ENCODE measurements around the gene NLRP13. TPM values are rescaled to one million over a fixed set of nuclear protein-coding genes. Genes with fewer than 3 reads are reported as not detected.

Gene NLRP13
- total RNA-seq, 2 donors from 2014 or later = not detected

- Histone ChIP-seq H3K27me3 (replicated peaks; ENCODE audit: insufficient read depth) (no peaks in the 10 kb centered on the region), H3K27ac (no peak overlapping the region), H3K9me3 (no peaks in the 10 kb centered on the region), H3K4me1 (ENCODE audit: control insufficient read depth in 1 of 2, low read depth in 2 of 2) (no peaks in the 10 kb centered on the region), H3K36me3 (no peaks in the 10 kb centered on the region), H3K4me3 (no peak overlapping the region)
- DNase-seq (ENCODE audit: low spot score) (no peak), ATAC-seq (ENCODE audit: insufficient number of reproducible peaks, low FRiP score, low read depth) (no peak)
- TF ChIP-seq CTCF (IDR thresholded peaks at IDR 0.05) = no peak
Measured at GRCh38 chr19:55857149-55857548, 75.0 kb downstream of the NLRP13 start.

GRCh38 chr19:55855160-55855559 lies 77.0 kb downstream of the NLRP13 start:
- H3K4me1 ChIP-seq (ENCODE audit: control insufficient read depth in 1 of 2, low read depth in 2 of 2) = no peaks in the 10 kb centered on the region
- ATAC-seq (ENCODE audit: insufficient number of reproducible peaks, low FRiP score, low read depth) (no peak), DNase-seq (ENCODE audit: low spot score) (no peak)
- no peak overlapping the region for H3K27ac ChIP-seq
- no peak overlapping the region for H3K4me3 ChIP-seq
- H3K36me3 ChIP-seq = no peaks in the 10 kb centered on the region
- no peaks in the 10 kb centered on the region for H3K9me3 ChIP-seq
- no peaks in the 10 kb centered on the region for H3K27me3 ChIP-seq (replicated peaks; ENCODE audit: insufficient read depth)
- no peak for TF ChIP-seq CTCF (IDR thresholded peaks at IDR 0.05)

Other genes with a start within 250 kb of the NLRP13 start
- gene NLRP9, start 193.9 kb downstream of the NLRP13 start, total RNA-seq = not detected
- not detected for gene RFPL4A, start 173.2 kb downstream of the NLRP13 start, total RNA-seq
- gene RFPL4AL1, start 163.2 kb downstream of the NLRP13 start, total RNA-seq = not detected
- not detected for gene NLRP11, start 100.3 kb downstream of the NLRP13 start, total RNA-seq
- not detected for gene NLRP4, start 95.8 kb downstream of the NLRP13 start, total RNA-seq
- gene NLRP8, start 15.5 kb upstream of the NLRP13 start, total RNA-seq = not detected
- not detected for gene NLRP5, start 54.4 kb upstream of the NLRP13 start, total RNA-seq
- 10 to 100 TPM; 13.4 to 18.7 TPM for gene ZNF787, start 189.0 kb upstream of the NLRP13 start, total RNA-seq
- gene ZNF444, start 209.0 kb upstream of the NLRP13 start, total RNA-seq = 10 to 100 TPM; 28.2 to 31.0 TPM
- gene GALP, start 243.7 kb upstream of the NLRP13 start, total RNA-seq = not detected

Measured in thoracic aorta (tissue), 2 donors.